Measurements from ENCODE around the gene ZNF608. TPM values are rescaled to one million over a fixed set of nuclear protein-coding genes. Genes with fewer than 3 reads are reported as not detected.

The ZNF608 gene
- total RNA-seq, 1 experiment from 2014 or later: 1.9 TPM

DNA sequence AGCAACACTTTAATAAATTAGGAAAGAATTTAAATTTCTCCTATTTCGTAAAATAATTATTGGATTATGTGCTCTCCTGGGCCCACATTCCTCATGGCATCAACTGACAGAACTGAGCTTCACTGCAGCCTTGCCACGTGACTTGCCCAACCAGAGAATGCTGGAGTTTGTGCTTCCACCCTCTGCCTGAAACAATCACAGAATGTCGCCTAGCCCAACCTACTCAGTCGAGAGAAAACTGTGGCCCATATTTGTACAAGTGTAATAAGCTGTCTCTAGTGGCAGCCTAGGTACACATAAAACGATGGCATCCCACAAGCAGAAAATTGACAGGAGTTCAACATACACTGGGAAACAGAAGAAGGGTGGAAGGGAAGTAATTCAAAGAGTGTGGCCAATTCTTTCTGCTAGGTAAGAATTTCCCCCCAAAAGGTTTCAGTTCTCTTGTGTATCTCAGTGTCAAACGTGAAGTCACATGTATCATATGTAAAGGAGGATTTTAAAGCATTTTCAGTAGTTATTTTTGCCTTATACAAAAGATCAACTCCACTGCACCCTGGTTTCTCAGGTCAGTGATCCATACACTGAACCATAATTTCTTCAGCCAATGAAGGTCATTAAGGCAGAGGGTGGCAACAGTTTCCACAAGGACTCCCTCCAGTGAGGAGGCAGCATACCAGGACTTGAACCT is 41.7 kb downstream of the ZNF608 start:
- Histone ChIP-seq H3K4me1 (ENCODE audit: insufficient read depth, low read length, poor library complexity, severe bottlenecking) (peaks cover 8% of the 10 kb centered on the region), H3K4me3 (ENCODE audit: low read depth, low read length, poor library complexity, severe bottlenecking) (no peak overlapping the region), H3K27ac (ENCODE audit: low read depth, low read length, poor library complexity, severe bottlenecking) (no peak overlapping the region), H3K27me3 (replicated peaks; ENCODE audit: insufficient read depth, low read depth, low read length, poor library complexity) (no peaks in the 10 kb centered on the region), H3K36me3 (ENCODE audit: insufficient read depth, low read length, poor library complexity, severe bottlenecking) (no peaks in the 10 kb centered on the region), H3K9me3 (ENCODE audit: low read depth, low read length, poor library complexity, severe bottlenecking) (no peaks in the 10 kb centered on the region)
- intact Hi-C loops (cut with micrococcal nuclease; ENCODE audit: unreplicated experiment): no loop called here
- BruUV-seq (replicated peaks): no TSS peak
- TF ChIP-seq CTCF (conservative IDR thresholded peaks at IDR 0.05; ENCODE audit: low read depth, low read length): no peak
- no peak for TF ChIP-seq EZH2 (IDR thresholded peaks at IDR 0.05; ENCODE audit: borderline replicate concordance, low read depth, low read length, poor library complexity, severe bottlenecking)
- POLR2A ChIA-PET (ENCODE audit: low non-redundant PET): no interaction called here
- CTCF ChIA-PET: no interaction called here
- DNase-seq (ENCODE audit: low spot score): no peak

GRCh38 chr5:124703995-124704394 is 42.4 kb downstream of the ZNF608 start:
- Histone ChIP-seq H3K36me3 (ENCODE audit: insufficient read depth, low read length, poor library complexity, severe bottlenecking) (no peaks in the 10 kb centered on the region), H3K4me3 (ENCODE audit: low read depth, low read length, poor library complexity, severe bottlenecking) (no peak overlapping the region), H3K27ac (ENCODE audit: low read depth, low read length, poor library complexity, severe bottlenecking) (no peak overlapping the region), H3K4me1 (ENCODE audit: insufficient read depth, low read length, poor library complexity, severe bottlenecking) (peaks cover 8% of the 10 kb centered on the region), H3K27me3 (replicated peaks; ENCODE audit: insufficient read depth, low read depth, low read length, poor library complexity) (no peaks in the 10 kb centered on the region), H3K9me3 (ENCODE audit: low read depth, low read length, poor library complexity, severe bottlenecking) (no peaks in the 10 kb centered on the region)
- ChIA-PET CTCF (no interaction called here), POLR2A (ENCODE audit: low non-redundant PET) (no interaction called here)
- no TSS peak for BruUV-seq (replicated peaks)
- DNase-seq (ENCODE audit: low spot score): no peak
- intact Hi-C loops (cut with micrococcal nuclease; ENCODE audit: unreplicated experiment): no loop called here
- TF ChIP-seq EZH2 (IDR thresholded peaks at IDR 0.05; ENCODE audit: borderline replicate concordance, low read depth, low read length, poor library complexity, severe bottlenecking) (no peak), CTCF (conservative IDR thresholded peaks at IDR 0.05; ENCODE audit: low read depth, low read length) (no peak)

DNA sequence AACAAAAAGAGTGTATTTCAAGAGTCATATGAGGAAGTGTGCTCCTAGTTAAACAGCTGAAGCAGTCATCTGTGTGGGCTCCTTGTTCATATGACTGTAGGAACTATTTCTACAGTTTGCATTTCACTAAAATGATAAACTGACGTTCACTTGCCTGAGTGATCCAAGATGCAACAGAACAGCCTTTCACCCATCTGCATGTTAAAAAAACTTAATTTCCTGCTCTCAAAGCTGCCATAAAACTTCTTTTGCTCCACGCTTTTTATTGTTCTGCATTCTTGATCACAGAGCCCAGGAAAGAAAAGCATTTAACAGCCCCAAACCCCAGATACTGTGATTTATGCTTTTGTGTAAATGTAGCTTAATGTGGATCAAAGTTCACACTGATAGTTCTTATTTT is 43.9 kb downstream of the ZNF608 start:
- TF ChIP-seq CTCF (conservative IDR thresholded peaks at IDR 0.05; ENCODE audit: low read depth, low read length) (no peak), EZH2 (IDR thresholded peaks at IDR 0.05; ENCODE audit: borderline replicate concordance, low read depth, low read length, poor library complexity, severe bottlenecking) (no peak)
- peaks cover 8% of the 10 kb centered on the region for H3K4me1 ChIP-seq (ENCODE audit: insufficient read depth, low read length, poor library complexity, severe bottlenecking)
- ChIA-PET CTCF (interaction anchor here (0.7 kb wide), 1 partner anchor 875 kb away, joined by 3 read pairs; no protein-coding TSS in a partner anchor), POLR2A (ENCODE audit: low non-redundant PET) (no interaction called here)
- H3K4me3 ChIP-seq (ENCODE audit: low read depth, low read length, poor library complexity, severe bottlenecking): no peak overlapping the region
- no peaks in the 10 kb centered on the region for H3K27me3 ChIP-seq (replicated peaks; ENCODE audit: insufficient read depth, low read depth, low read length, poor library complexity)
- DNase-seq (ENCODE audit: low spot score): peak; percentile 7
- BruUV-seq (replicated peaks): no TSS peak
- H3K9me3 ChIP-seq (ENCODE audit: low read depth, low read length, poor library complexity, severe bottlenecking): no peaks in the 10 kb centered on the region
- no peak overlapping the region for H3K27ac ChIP-seq (ENCODE audit: low read depth, low read length, poor library complexity, severe bottlenecking)
- H3K36me3 ChIP-seq (ENCODE audit: insufficient read depth, low read length, poor library complexity, severe bottlenecking): no peaks in the 10 kb centered on the region
- intact Hi-C loops (cut with micrococcal nuclease; ENCODE audit: unreplicated experiment): no loop called here

Data from A673 (cell line).